Lower lobe of right lung (tissue), 2 donors: Measurements from ENCODE around the gene KIF4B. TPM values are rescaled to one million over a fixed set of nuclear protein-coding genes. Genes with fewer than 3 reads are reported as not detected.
"Not testable (repeated sequence)": the region's sequence is repeated elsewhere in the genome, so short reads cannot be mapped to it uniquely, and the experiment has no call there.

Source experiments
- ATAC-seq, 2 donors: fragments of 200-7000 bp; cut with Tn5 transposase; one replicate each; pipeline ENCODE4 v1.9.1; 2020 to 2022; ENCODE audit warnings: mild to moderate bottlenecking in 2 of 2, moderate library complexity in 2 of 2
- DNase-seq: peaks from one replicate; pipeline ENCODE4 v3.0.0-alpha.2; 2020
- H3K27ac ChIP-seq: fragments of 200-600 bp; one replicate; pipeline ENCODE4 v1.8.0; 2022
- H3K27me3 ChIP-seq: fragments of 200-600 bp; one replicate; pipeline ENCODE4 v1.8.0; 2022; ENCODE audit warnings: low read depth
- H3K36me3 ChIP-seq: fragments of 200-600 bp; one replicate; pipeline ENCODE4 v1.8.0; 2022; ENCODE audit warnings: mild to moderate bottlenecking
- H3K4me1 ChIP-seq: fragments of 200-600 bp; one replicate; pipeline ENCODE4 v1.8.0; 2022
- H3K4me3 ChIP-seq: fragments of 200-600 bp; one replicate; pipeline ENCODE4 v1.8.0; 2022; ENCODE audit warnings: mild to moderate bottlenecking
- H3K9me3 ChIP-seq: fragments of 200-600 bp; one replicate; pipeline ENCODE4 v1.8.0; 2022
- intact Hi-C: fragments of 100-400 bp; cut with DNase I; formaldehyde crosslinking; loops from one replicate; pipeline ENCODE4 v1.11.0; 2022
- total RNA-seq: library from RNA; stranded (reverse); fragmentation: NEBNext Ultra II Directional; extraction: Animal tissue kit (Norgen Biotek cat#: 25700); gene quantifications from one replicate; pipeline ENCODE4 v1.2.1, GENCODE V29; 2021
- TF ChIP-seq, protein P1 (sequence below): fragments of 200-600 bp; IDR thresholded peaks from one replicate; pipeline ENCODE4 v1.8.0; 2022; ENCODE audit warnings: antibody characterized with exemption, mild to moderate bottlenecking
- donor health status: DM: no; HTN: yes; CAD: no; lungs with severe emphysema.

KIF4B gene
- total RNA-seq, 1 donor from 2014 or later: not detected

DNA sequence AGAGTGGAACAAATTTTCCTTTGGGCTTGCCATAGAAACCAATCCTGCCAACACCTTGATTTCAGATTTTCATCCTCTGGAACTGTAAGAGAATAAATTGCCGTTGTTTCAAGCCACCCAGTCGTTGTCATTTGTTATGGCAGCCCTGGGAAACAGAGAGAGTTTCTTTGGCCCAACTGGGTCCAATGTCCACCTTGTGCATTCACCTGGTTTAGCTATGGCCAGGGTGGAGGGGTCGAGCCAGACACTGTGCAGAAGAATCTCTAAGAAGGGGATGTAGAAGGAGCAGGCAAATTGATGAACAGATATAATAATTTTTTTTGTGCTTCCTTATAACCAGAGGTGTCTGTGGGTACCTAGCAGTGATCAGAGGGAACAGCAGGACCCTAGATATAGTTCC, 9.8 kb downstream of the KIF4B start:
- no peak for DNase-seq
- no peak overlapping the region for H3K27ac ChIP-seq
- no peak overlapping the region for H3K4me3 ChIP-seq
- H3K9me3 ChIP-seq: peaks cover 6% of the 10 kb centered on the region
- H3K4me1 ChIP-seq: no peaks in the 10 kb centered on the region
- H3K27me3 ChIP-seq: no peaks in the 10 kb centered on the region
- TF ChIP-seq, protein P1, sequence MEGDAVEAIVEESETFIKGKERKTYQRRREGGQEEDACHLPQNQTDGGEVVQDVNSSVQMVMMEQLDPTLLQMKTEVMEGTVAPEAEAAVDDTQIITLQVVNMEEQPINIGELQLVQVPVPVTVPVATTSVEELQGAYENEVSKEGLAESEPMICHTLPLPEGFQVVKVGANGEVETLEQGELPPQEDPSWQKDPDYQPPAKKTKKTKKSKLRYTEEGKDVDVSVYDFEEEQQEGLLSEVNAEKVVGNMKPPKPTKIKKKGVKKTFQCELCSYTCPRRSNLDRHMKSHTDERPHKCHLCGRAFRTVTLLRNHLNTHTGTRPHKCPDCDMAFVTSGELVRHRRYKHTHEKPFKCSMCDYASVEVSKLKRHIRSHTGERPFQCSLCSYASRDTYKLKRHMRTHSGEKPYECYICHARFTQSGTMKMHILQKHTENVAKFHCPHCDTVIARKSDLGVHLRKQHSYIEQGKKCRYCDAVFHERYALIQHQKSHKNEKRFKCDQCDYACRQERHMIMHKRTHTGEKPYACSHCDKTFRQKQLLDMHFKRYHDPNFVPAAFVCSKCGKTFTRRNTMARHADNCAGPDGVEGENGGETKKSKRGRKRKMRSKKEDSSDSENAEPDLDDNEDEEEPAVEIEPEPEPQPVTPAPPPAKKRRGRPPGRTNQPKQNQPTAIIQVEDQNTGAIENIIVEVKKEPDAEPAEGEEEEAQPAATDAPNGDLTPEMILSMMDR: no peak
- no peaks in the 10 kb centered on the region for H3K36me3 ChIP-seq
- ATAC-seq: no peak
- intact Hi-C loops: no loop called here

DNA sequence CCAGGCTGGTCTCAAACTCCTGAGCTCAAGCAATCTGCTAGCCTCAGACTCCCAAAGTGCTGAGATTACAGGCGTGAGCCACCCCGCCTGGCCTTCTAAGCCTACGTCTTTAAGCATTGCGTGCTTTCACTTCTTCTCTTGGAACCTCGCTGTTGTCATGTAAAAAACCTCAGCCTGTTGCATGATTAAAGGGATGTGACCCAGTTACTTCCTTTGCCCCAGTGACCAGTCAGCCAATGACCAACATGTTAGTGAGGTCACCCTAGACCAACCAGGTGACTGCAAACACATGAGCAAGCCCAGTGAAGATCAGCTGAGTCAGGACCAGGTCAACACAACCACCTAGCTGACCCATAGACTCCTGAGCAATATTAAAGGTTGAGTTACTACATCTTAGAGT, 10.5 kb downstream of the KIF4B start:
- peak; percentile 51 for DNase-seq
- no peaks in the 10 kb centered on the region for H3K27me3 ChIP-seq
- intact Hi-C loops: no loop called here
- H3K4me1 ChIP-seq: no peaks in the 10 kb centered on the region
- H3K9me3 ChIP-seq: peaks cover 7% of the 10 kb centered on the region
- ATAC-seq: peak; percentile 62 to 72
- no peak overlapping the region for H3K27ac ChIP-seq
- TF ChIP-seq, protein P1: no peak
- no peak overlapping the region for H3K4me3 ChIP-seq
- no peaks in the 10 kb centered on the region for H3K36me3 ChIP-seq

GRCh38 chr5:155025895-155026294, 12.3 kb downstream of the KIF4B start:
- Histone ChIP-seq H3K36me3 (no peaks in the 10 kb centered on the region), H3K9me3 (peaks cover 7% of the 10 kb centered on the region), H3K4me3 (no peak overlapping the region), H3K4me1 (no peaks in the 10 kb centered on the region), H3K27me3 (no peaks in the 10 kb centered on the region), H3K27ac (no peak overlapping the region)
- ATAC-seq (no peak), DNase-seq (no peak)
- intact Hi-C loops: no loop called here
- TF ChIP-seq, protein P1: no peak

GRCh38 chr5:155027993-155028629, 14.6 kb downstream of the KIF4B start:
- Histone ChIP-seq H3K27me3 (no peaks in the 10 kb centered on the region), H3K27ac (no peak overlapping the region), H3K4me1 (no peaks in the 10 kb centered on the region), H3K9me3 (peaks cover 7% of the 10 kb centered on the region), H3K4me3 (no peak overlapping the region), H3K36me3 (no peaks in the 10 kb centered on the region)
- ATAC-seq (no peak), DNase-seq (no peak)
- TF ChIP-seq, protein P1: peak; percentile 12
- intact Hi-C loops: no loop called here

DNA sequence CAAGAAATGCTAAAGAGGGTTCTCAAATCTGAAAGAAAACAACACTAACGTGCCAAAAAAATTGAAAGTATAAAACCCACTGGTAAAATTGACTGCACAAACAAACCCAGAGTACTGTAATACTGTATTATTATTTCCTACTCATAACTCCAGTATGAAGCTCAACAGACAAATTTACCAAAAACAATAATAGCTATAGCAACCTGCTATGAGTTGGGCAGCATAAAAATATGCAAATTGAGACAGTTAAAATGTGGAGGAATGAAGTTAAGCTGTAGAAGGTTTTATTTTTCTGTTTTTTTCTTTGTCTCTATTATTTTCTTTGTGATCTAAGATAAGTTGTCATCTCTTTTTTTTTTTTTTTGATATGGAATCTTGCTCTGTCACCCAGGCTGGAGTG, 15.7 kb downstream of the KIF4B start:
- H3K4me1 ChIP-seq: no peaks in the 10 kb centered on the region
- ATAC-seq: no peak
- no peak overlapping the region for H3K4me3 ChIP-seq
- H3K27me3 ChIP-seq: no peaks in the 10 kb centered on the region
- TF ChIP-seq, protein P1: no peak
- no peaks in the 10 kb centered on the region for H3K36me3 ChIP-seq
- H3K9me3 ChIP-seq: peaks cover 7% of the 10 kb centered on the region
- intact Hi-C loops: no loop called here
- no peak overlapping the region for H3K27ac ChIP-seq
- no peak for DNase-seq

DNA sequence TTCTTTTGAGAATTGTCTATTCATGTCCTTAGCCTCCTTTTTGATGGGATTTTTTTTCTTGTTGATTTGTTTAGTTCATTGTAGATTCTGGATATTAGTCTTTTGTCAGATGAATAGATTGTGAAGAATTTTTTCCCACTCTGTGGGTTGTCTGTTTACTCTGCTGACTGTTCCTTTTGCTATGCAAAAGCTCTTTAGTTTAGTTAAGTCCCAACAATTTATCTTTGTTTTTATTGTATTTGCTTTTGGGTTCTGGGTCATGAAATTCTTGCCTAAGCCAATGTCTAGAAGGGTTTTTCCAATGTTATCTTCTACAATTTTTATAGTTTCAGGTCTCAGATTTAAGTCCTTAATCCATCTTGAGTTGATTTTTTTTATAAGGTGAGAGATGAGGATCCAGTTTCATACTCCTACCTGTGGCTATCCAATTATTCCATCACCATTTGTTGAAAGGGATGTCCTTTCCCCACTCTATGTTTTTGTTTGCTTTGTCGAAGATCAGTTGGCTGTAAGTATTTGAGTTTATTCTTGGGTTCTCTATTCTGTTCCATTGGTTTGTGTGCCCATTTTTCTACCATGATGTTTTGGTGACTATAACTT, 20.7 kb downstream of the KIF4B start:
- ATAC-seq, DNase-seq, H3K9me3 ChIP-seq, H3K4me3 ChIP-seq, H3K27me3 ChIP-seq, intact Hi-C loops, H3K27ac ChIP-seq, H3K4me1 ChIP-seq, H3K36me3 ChIP-seq: not testable (repeated sequence)

- H3K27me3 ChIP-seq, ATAC-seq, H3K4me1 ChIP-seq, H3K27ac ChIP-seq, H3K9me3 ChIP-seq, H3K36me3 ChIP-seq, H3K4me3 ChIP-seq, intact Hi-C loops, DNase-seq: not testable (repeated sequence)
Measured at GRCh38 chr5:155035087-155035486, 21.5 kb downstream of the KIF4B start.
